DMS114 treated with DMSO at 0.1 percent for 48 hours (cell line): Measurements from ENCODE around the gene MPPED2.

ENCODE experiments used
- DNase-seq: peaks from one replicate; lab custom pipeline; 2025; ENCODE audit not compliant: unreplicated experiment; lab: John Stamatoyannopoulos, UW

MPPED2 gene

DNA sequence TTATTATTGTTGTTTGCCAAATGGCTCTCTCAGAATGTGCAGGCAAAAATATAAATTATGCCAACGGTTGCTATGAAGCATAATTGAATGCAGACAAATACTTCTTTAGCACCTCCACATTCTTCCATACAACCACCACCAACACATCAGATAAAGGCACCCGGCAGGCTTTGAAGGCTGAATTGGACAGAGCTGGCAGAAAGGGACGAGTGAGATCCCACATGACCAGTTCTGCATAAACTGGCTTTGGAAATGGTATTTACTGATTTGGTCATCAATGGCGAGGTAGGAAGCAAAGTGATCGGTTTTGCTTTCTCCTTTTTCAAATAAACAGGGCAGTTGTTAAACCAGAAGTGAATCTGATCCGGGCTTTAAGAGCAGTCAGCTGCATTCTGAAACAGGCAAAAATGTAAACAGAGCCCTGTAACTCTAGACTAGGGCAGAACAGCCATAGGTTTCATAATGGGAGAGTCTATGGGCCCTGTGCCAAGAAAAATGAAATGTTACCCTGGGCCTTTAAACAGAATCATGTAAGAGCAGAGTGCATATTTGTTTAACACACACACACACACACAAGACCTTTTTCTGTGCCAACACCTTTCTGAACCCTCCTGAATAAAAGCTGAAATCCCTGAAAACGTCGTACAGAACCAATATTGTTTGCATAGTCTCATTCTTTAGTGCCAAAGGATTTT, 97.7 kb downstream of the MPPED2 start:
- DNase-seq: no peak

DNA sequence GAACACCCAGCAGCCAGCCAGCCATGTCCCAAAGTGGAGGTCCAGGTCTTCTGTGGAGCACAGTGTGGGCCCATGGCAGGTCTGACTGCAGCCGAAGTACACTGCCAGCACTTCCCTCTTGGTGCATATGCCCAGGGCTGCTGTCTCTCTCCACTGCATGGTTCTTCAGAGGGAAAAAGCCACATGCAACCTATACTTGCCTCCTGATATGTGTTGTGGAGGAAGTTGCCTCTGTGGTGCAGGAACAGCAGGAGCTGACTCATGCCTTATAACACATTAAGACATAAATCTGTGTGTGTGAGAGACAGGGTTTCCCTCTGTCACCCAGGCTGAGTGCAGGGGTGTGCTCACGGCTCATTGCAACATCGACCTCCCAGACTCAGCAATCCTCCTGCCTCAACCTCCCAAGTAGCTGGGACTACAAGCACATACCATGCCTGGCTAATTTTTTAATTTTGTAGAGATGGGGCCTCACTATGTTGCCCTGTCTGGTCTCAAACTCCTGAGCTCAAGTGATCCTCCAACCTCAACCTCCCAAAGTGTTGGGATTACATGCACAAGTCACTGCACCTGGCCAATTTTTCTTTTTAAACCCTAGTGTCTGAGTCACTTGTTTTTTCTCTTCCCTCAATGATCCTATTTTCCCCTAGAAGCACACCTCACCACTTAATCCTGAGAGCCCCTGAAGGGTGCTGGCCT, 98.8 kb downstream of the MPPED2 start:
- no peak for DNase-seq

DNA sequence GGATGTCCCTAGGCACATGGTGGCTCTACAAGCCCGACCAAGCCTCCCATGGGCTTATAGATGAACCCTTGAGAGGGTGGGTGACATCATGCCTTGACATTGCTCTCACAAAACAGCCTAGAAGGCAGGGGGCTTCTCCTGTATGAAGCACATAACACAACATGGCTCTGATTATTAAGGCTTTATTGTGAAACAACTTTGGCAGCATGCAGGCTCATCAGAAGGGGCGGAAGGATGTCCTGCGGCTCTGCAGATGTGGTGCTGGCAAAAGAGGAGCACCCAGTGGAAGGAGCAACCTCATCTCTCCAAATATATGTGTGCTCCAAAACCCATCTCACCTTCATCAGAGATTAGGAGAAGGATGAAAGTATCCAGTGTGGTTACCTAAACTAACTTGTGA, 100.4 kb downstream of the MPPED2 start:
- DNase-seq: no peak

DNA sequence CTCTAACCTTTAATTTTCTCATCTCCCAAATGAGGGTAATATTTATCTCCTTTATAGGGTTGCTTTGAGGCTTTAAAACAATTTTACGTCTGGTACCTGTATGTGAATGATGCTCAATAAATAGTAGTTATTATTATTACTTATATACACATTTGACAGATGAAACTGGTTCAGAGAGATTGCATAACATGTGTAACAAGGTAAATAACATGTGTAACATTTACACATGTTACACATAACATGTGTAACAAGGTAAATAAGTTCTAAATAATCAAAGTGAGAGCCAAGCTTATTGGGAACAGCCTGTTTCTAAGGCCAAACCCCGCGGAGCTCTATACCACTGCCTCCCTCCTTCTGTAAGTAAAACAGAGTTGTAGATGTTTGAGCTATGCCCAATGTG, 100.9 kb downstream of the MPPED2 start:
- DNase-seq: no peak

DNA sequence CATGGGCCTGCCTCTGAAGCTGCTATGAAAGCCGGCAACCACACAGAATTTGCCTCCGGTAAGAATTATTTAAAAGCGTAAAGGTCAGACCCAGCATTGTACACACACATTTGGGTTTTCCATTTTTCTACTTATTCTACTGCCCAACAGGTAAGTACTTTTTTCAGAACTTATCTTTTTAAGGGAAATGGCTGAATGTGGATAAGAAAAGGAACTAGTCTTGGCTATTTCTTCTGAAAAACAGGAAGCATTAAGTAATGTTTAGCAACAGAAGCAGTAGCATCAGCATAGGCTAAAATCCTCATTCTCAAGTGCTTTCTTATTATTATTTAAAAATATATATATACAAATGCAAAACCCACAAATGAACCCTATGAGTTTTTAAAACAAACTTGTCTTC, 103.1 kb downstream of the MPPED2 start:
- DNase-seq: no peak

DNA sequence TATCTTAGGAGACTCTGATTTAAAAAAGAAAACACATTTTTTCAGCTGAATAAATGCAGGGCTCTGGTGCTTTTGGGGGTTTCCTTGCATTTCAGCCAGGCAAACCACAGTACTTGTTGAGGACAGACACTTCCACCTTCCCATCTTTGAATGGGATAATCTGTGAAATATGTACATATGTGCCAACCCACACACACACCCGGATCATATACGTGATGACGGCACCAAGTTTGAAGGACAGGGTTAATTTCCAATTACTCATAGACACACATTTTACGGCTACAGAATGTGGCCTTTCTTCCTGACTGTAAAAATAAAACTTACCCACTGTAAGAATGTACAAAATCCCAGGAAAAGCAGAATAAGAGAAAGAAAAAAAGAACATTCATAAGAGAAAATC, 104.4 kb downstream of the MPPED2 start:
- DNase-seq: no peak

DNA sequence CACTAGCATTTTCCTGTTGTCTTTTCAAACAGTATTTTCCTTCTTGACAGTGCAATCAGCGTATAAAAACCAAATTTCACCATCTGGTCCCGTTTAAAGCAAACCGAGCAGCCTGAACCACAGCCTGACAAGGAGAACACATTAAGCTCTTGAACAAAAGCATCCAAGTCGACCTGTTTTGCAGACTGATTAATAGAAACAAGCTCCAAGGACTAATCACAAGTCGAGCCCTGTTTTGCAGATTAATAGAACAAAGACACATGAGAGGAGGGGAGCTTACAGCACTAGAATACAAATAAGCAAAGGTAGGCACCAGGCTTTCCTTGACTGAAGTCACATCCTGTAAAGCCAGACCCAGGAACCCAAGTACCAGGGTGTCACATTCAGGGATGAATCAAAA, 104.8 kb downstream of the MPPED2 start:
- DNase-seq: no peak

DNA sequence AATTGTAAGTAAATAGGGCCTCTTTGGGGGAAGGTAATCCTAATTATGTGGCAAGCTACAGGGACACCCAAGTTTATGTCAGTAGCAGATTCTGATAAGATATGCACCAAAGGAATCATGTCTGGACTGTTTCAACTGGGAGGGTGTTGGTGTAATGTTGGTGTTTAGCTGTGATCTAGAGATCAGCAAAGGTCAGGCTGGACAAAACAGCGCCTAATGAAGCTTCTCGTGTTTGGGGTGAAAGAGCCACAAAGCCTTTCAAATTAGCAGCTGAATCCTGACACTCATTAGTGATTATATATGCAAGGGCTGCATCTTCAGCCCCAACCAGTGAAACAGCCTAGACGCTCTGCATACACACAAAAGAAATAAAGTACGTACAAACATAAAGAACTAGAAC, 106.3 kb downstream of the MPPED2 start:
- no peak for DNase-seq

DNA sequence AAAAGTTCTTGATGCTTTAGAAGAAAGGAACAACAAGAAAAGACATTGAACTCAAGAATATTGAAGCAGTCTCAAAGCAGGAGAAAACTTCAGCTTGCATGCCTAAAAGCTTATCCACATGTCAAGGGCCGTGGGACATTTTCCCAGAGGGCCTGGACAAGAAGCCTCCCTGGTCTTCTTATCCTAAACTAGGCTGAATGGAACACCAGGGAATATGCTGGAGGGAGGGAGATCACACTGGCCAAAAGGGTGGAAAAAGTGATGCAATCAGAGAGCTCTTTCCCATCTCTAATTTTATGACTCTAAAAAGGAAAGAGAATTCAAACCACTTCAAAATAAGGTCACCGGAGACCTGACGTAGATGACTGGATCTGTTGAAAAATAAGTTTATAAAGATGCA, 107.2 kb downstream of the MPPED2 start:
- DNase-seq: no peak

DNA sequence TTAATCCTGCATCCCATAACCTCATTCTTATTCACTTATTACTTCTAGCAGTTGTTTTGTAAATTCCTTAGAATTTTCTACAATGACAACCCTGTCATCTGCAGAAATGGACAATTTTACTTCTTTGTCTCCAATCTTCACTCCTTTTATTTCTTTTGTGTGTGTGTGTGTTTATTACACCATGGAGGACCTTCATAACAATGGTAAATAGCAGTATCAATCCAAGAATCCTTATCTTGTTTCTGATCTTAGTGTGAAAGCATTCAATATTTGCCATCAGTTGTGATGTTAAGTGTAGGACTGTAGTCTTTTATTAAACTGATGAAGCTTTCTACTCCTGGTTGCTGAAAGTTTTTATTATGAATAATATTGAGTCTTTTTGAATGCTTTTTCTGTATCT, 109.1 kb downstream of the MPPED2 start:
- no peak for DNase-seq

DNA sequence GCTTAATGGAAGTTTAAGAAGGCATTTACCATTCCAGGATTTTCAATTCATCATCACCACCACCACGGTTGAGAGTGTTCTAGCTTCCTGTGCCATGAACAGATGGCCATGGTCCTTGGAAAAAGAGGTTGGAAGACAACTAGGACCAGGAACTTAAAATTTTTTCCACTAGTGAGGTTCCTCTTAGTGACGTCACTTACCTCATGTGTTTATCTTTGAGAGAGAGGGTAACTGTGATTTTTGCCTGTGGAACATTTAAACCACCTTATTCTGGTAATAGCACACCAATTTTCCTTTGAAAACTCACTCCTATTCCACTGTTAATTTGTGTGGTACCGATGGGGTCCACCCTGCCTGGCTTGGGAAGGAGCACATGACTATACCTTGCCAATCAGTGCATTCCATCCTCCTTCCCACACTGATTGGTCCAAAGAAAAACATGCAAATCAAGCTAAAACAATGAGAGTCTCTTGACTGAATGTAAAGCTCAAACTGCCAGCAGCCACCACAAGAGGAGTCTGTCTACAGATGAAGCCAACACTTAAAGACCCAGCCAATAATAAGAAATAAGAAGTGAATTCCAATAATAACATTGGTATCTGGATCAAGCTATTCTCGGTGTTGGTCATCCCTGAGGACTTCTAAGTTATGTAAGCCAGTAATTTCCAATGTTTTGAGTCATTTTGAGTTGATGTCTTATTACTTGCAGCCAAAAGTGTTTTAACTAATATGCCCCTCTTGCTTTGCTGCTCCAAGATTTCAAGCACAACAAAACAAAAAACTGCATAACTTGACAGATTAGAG, 111.8 kb downstream of the MPPED2 start:
- DNase-seq: no peak

DNA sequence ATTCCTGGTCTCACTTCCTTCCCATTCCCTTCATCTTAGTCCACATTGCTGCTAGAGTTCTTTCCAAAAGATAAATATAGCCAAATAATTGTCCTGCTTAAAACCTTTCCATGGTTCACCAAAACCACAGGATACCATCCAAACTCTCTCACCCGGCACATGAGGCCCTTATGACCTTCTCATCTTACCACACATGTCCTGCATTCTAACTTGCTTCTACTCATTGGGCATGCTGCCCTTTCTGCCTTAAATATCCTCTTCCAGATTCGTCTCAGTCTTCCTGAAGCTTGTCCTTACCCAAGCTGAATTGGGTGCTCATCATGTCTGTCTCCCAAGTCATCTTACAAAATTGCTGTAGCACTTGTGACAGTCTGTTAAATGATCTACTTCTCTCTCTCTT, 114.9 kb downstream of the MPPED2 start:
- no peak for DNase-seq

DNA sequence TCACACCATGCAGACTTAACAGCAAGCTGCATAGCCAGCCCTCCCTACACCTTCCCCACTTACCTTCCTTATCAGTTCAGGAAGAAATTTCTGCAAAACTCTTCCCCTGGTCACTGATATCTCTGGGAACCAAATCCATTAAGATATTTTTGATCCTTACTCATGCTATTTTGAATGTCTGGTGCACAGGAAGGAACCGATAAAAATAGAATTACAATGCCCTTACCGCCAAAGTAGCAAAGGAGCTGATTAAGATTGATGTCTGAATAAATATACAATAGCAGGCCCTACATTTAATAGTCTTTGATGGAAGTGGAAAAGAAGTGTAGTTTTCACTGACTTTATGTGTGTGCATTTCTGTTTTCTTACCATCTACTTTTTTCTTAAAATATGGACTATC, 117.3 kb downstream of the MPPED2 start:
- no peak for DNase-seq

DNA sequence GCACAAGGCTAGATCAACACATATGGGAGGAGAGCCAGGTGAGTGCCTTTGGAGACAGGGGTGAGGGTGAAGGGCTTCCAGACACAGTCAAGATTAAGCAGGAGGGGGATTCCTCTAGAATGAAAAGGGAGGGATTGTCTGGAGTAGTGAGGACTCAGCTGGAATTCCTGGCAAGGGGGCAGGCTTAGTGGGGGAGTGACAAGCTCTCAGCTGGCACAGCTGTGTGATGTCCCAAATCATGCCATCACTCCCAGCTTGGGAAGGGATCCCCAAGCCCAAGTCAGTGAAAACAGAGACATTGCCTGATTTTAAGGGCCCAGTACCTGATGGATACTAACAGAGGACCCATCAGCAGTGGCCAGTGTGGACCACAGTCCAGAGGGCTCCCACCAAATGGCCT, 119.0 kb downstream of the MPPED2 start:
- no peak for DNase-seq

DNA sequence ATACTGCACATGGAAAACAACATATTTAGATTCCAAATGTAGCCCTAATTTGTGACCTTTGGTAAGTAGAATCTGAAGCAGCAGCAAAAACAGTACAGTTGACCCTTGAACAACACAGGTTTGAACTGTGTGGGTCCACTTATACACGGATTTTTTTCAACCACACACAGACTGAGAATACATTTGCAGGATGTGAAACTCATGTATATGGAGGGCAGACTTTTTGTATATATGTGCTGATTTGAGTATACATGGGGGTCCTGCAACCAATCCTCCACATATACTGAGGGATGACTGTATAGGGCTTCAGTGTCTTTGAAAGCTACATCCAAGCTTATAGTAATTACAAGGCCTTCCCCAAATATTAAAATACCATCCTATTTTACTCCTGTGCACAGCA, 120.5 kb downstream of the MPPED2 start:
- DNase-seq: no peak

DNA sequence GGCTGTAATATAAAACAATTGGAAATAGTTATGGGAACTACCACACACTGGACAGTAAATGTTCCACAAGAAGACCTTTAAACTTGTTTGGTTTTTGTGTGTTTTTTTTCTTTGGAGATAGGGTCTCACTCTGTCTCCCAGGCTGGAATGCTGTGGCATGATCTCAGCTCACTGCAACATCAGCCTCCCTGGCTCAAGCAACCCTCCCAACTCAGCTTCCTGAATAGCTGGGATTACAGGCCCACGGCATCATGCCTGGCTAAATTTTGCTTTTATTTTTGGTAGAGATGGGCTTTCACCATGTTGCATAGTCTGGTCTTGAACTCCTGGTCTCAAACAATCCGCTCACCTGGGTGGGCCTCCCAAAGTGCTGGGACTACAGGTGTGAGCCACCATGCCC, 121.0 kb downstream of the MPPED2 start:
- DNase-seq: no peak

DNA sequence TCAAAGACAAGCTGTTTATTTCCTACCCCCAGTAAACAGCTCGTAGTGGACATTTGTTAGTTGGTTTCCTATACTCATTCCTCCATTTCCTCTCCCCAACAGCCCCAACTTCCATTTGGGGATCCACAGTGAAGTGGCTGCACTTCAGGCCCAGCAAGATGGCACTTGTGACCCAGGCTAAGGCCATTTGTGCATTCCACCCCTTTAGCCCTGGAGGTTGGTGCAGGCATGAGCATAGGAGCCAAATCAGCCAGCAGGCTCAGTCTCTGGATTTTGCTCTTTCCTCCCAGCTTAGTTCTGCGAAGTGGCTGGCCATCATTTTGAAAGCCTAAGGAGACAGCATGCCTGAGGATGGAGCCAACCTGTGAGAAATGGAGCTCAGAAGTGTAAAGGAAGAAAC, 122.9 kb downstream of the MPPED2 start:
- no peak for DNase-seq

DNA sequence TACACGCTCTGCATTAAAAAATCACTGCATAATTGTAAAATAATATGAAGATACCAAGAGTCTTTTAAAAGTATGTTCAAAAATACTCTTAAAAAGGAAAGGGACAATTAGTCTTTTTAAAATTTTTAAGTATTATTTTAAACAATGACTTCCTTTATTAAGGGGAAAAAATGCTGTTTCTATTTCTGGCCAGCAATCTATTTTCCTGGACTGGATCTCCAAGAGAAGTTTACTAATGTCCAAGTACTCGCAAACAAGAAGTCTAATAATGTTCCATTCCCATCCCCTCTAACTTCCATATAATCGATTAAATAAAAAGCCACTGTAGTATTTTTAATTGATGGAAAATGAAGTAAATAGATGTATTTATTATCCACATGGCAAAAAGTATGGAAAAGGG, 123.7 kb downstream of the MPPED2 start:
- DNase-seq: no peak

DNA sequence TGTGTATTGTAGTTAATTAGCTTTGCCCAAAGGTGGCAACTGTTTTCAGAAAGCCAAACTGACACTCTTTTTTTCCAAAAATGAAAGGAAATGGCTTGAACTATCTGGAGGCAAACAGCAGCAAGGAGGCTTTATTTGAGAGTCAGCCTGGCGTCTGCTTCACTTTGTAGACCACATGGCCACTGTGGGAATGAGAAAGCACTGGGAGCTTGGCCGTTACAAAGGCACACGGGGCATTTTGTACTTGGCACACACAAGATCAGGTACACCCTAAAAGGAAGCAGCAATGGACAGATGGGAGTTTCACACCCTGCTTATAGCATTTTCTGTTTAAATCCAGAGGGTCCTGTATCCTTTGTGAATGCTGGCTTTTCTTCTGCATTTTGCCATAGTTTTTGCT, 126.3 kb downstream of the MPPED2 start:
- DNase-seq: no peak

DNA sequence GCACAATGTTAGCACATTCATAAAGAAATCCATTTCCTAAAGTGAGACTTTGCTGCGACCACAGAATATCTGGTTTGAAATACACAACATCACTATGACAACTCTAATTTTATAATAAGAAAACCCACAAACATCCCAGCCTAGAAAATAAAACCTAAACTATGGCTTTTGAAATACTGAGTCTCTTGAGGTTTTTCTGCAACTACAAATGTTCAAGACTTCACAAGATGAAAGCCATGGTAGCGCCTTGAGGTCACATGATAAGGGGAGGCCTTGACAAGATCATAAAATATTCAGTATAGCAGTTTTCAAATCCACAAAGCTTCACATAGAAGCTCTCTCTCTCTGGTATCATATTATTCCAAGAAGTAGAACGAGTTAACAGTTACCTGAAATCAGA, 126.8 kb downstream of the MPPED2 start:
- DNase-seq: no peak

DNA sequence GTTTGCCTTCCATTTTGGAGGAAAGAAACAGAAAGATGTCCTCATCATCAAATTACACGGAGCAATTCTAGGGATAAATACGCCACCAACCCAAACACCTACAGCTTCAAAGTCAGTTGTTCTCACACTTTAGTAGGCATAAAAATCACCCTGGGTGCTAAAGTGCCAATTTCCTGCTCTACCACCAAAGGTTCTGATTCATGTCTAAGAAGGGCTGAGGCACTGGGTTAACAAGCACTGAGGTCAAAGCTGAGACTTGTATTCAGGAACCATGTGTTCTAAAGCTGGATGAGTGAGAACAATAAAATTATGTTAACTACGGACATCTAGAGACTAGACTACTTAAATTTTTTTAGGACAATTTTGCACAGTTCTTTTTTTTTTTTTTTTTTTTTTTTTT, 127.6 kb downstream of the MPPED2 start:
- DNase-seq: no peak

DNA sequence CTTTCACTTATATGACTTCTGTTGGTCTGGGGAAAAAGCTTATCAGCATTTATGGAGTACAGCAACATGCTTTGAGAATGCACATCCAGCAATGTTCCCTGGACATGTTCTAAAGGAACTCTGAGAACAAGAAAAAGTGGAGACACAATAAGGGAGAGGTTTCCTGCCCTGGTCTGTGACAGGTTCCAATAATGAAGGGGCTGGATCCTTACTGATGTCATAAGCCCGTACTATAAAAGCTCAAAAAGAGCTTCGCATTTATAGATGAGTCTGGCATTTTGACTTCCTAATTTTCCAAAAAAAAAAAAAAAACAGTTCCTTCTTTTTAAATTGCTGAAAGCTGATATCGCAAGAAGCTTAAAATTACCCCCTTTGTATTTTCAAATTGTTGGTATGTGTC, 129.1 kb downstream of the MPPED2 start:
- no peak for DNase-seq
